HG03095 (cell line): ENCODE results near the gene PIAS2.
"Not testable (repeated sequence)": the region's sequence is repeated elsewhere in the genome, so short reads cannot be mapped to it uniquely, and the experiment has no call there.

ENCODE experiments used
- ATAC-seq: cut with Tn5 transposase; IDR thresholded peaks from one replicate; pipeline ENCODE4 v1.9.1; 2021; ENCODE audit warnings: moderate library complexity; ENCODE audit not compliant: unreplicated experiment

Gene PIAS2

DNA sequence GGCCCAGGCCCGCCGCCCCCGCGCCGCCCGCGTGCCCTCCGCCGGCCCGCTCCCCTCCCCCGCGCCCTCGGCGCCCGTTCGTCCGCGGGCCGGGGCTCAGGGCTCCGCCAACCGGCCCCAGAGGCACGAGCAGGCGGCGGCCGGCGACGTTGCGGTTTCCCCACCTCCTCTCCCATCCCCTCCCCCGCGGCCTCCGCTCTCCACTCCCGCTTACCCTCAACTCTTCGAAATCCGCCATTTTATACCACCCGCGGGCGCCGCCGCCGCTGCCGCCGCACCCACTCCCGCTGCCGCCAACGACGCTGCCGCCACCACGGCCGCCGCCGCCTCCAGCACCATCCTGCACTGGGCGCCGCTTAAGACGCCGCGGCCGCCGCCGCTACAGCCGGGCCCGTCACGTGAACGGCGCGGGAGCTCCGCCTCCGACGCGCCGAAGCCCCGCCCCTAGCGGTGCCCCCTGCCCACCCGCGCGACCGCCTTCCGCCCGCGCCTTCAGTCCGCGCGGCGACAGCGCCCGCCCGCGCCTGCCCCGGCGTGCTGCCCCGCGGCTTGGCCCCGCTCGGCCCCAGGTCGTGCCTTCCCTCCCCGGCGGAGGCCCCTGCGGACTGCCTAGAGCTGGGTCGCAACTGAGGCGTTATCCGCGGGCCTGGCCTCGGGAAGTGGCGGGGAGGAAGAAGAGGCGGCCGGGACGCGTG lies at the start of gene PIAS2, which contains the start of gene KATNAL2:
Gene PIAS2 (minus strand): TSS at position 400 of the 695 bp plus-strand sequence. CDS start 162 bp downstream, at position 238.
Gene KATNAL2 (plus strand): TSS at position 495 of the 695 bp plus-strand sequence. CDS start 29,271 bp downstream, outside the sequence.
- ATAC-seq = peak; percentile 87

DNA sequence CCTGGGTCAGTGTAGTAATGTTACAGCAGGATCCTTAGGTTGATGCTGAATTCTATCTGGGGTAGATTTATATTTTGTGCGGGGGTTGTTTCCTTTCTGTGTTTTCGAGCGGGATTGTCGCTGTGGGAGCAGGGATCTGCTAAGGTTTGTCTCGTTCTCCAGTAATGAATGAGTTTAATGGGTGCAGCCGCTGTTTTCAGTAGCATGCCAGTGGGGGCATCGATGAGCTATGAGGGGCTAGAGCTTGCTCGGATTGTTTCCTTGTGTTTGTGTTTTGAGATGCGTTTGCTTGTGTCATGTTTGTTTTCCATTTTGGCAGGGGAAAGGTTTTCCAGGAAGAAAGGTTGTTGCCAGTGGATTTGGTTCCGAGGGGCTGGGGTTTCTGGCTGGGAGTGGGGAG lies 49.0 kb upstream of the PIAS2 start:
- not testable (repeated sequence) for ATAC-seq

DNA sequence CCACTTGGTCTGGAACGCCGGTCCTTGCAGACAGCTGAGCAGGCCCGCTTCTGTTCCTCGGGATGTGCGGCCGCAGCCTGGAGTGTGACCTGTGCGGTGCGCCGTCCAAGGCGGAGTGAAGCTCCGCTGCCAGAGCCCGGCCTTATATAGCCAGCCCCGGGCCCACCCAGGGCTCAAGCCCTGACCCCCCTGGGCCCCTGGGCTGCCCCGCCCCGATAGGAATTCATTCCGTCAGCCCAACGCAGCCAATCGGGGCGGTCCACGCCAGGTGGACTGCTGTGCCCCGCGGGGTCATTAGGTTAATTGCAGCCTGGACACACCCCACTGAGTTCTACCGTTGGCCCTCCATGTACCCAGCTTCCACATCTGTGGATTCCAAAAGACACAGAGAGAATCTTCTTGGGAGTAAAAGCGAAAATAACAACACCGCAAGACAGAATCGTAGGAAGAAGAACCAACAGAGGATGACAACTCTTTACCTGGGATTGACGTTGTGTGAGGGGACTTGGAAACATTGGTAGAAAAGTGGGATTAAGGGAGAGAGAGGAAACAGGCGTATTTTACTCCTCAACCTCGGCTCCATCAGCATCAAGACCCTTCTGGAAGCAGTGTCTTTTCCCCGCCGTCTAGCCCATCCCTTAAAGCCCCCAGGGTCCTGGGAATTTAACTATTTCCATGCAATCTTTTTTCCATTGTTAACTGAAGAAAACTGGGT lies 47.4 kb upstream of the PIAS2 start:
- not testable (repeated sequence) for ATAC-seq

- not testable (repeated sequence) for ATAC-seq
Observed at GRCh38 chr18:46963656-46964578, 46.6 kb upstream of the PIAS2 start.

- no peak for ATAC-seq
Observed at GRCh38 chr18:46958209-46958608, 40.9 kb upstream of the PIAS2 start.

GRCh38 chr18:46953195-46953594 lies 35.9 kb upstream of the PIAS2 start:
- no peak for ATAC-seq

DNA sequence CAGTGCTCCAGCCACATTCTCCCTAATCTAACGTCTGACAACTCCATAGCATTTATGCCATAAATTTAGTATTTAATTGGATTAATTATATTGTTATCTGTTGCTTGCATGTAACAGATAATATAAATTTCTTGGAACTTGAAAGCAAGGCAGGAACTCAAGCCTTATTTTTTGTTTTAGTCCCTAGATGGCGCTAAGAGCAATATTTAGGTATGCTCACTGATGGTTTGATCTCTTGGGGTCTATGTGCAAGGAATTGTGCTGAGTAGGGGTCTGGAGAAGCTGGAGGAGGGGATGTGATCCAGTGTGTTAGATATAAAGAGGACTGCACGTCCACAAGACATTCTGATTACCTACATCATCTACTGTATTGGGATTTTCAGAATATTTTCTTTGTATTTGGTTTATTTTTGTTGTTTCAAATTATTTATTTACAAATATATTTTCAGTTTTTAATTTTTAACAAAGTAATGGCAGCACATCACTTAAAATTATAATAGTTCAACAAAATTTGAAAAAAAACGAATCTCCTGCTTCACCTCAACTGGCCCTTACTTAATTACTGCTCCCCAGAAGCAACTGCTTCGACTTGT lies 32.9 kb upstream of the PIAS2 start:
- no peak for ATAC-seq

- ATAC-seq = peak; percentile 96
Observed at GRCh38 chr18:46946656-46947282, 29.5 kb upstream of the PIAS2 start.

- ATAC-seq = no peak
Observed at GRCh38 chr18:46942646-46943045, 25.3 kb upstream of the PIAS2 start.

- no peak for ATAC-seq
Observed at GRCh38 chr18:46939998-46940571, 22.8 kb upstream of the PIAS2 start.

GRCh38 chr18:46939337-46939963 lies 22.1 kb upstream of the PIAS2 start:
- ATAC-seq = no peak

GRCh38 chr18:46920653-46921052 lies 3.3 kb upstream of the PIAS2 start:
- ATAC-seq = no peak

DNA sequence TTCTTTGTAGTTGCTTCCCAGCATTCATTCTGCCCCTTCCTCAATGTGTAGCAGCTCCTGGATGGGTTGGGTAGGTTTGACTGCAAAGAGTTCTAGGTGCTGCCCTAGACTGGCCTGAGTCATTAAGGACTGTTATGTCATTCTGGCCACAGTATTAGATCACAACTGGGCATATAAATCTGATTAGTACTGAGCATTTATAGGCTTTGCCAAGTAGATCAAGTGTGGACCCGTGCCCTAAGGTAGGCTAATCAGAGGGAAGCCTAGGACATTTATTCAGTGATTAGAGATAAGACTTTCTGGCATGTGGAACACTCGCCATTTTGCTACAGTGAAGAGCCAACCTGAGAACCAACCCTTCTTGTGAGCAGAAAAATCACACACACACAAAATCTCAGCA lies 2.8 kb upstream of the PIAS2 start:
- no peak for ATAC-seq

DNA sequence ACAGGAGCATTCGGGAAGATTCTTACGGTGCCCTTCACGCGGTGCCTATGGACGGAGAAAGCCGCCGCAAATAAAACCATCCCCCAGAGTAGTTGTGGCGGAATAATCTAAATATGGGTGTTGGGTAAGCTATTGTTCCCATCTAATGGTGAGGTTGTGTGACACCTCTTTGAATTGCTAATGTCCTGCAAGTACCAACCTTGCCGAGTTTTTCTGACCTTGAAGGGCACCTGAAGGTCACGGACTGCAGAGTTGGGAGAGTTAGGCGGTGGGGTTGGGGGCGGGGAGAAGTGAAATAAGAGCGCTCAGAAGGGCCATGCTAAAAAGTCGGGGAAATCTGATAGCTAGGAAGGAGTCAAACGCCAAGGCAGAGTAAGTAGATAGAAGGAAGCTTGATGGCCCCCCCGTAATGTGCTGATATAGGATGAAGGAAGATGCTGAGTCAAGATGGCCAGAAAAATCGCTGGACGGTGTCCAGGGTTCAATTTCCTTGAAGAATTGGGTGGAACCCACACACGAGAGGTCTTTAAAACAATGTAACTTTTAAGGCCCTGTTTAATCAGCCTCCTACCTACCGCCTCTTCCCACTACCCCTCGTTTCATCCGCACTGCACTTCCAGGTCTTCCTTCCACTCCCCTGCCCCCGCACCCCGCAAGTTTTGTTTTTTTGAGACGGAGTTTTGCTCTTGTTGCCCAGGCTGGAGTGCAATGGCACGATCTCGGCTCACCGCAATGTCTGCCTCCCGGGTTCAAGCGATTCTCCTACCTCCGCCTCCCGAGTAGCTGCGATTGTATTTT lies 695 bp upstream of the PIAS2 start:
- peak; percentile 17 for ATAC-seq

- peak; percentile 41 for ATAC-seq
Observed at GRCh38 chr18:46916551-46917107, 678 bp downstream of the PIAS2 start.

DNA sequence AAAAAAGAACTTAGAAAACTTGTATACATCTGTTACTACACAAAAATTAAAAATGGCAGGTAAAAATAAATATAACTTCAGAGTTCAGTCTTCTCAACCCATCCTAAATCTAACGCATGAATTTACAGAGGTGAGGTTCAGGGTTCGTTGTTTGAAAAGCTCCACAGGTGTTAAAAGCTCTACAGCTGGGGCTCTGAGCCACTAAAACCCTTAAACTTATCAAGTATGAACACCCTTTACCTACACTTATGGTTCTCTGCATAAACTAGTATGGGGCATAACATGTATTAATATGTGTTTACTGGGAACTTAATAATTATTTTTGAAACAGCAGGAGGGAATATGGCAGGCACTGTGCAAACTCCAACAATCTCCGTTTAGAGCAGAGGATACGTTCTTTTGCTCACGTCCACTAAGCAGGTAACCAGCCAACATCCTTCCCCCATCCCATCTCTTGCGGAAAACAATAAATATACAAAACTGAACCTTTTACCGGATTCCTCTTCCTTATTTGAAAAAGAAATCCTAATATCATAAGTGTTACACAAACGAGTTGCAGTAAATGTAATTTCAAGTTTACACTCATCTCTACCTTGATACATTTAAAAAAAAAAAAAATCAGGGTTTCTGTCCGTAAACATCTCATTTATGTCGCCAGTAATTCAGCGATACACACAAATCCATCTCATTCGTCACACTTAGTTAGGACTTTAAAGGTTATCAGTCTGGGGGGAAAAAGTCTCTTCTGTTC lies 1.3 kb downstream of the PIAS2 start:
- no peak for ATAC-seq

DNA sequence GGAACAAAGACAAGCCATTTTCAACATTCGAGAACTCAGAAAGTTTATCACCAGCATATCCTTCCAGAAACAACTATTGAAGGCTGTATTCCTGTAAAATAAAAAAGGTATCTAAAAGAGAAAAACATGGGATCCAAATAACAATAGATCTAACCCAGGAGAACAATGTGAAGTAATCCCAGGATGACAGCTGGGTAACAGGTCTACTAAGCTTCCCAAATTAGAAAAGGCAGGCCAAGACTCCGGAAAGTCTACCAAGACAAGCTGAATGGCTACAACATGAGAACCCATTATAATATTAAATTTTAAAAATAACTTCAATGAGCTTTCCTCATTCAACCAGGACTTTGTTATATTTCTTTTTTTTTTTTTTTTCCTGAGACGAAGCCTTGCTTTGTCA lies 6.5 kb downstream of the PIAS2 start:
- no peak for ATAC-seq

- no peak for ATAC-seq
Observed at GRCh38 chr18:46909497-46909896, 7.8 kb downstream of the PIAS2 start.
